Osteocyte (in vitro differentiated cells): ENCODE data around the gene TMEM182. TPM values are rescaled to one million over a fixed set of nuclear protein-coding genes. Genes with fewer than 3 reads are reported as not detected.

ENCODE experiments used
- DNase-seq: peaks from one replicate; pipeline ENCODE4 v3.0.0; 2021; ENCODE audit warnings: mixed read lengths; ENCODE audit not compliant: unreplicated experiment; ENCODE audit errors: extremely low spot score
- H3K27ac Mint-ChIP-seq: one replicate; pipeline ENCODE4 v1.8.0; 2021; ENCODE audit warnings: mild to moderate bottlenecking, mixed read lengths; ENCODE audit not compliant: unreplicated experiment
- H3K27me3 Mint-ChIP-seq: one replicate; pipeline ENCODE4 v1.8.0; 2021; ENCODE audit warnings: mixed read lengths; ENCODE audit not compliant: unreplicated experiment
- H3K36me3 Mint-ChIP-seq: one replicate; pipeline ENCODE4 v1.8.0; 2021; ENCODE audit warnings: mixed read lengths; ENCODE audit not compliant: unreplicated experiment
- H3K4me1 Mint-ChIP-seq: one replicate; pipeline ENCODE4 v1.8.0; 2021; ENCODE audit warnings: mixed read lengths; ENCODE audit not compliant: unreplicated experiment
- H3K4me3 Mint-ChIP-seq: one replicate; pipeline ENCODE4 v1.8.0; 2021; ENCODE audit warnings: mild to moderate bottlenecking, moderate library complexity, mixed read lengths; ENCODE audit not compliant: unreplicated experiment
- H3K9me3 Mint-ChIP-seq: one replicate; pipeline ENCODE4 v1.8.0; 2021; ENCODE audit warnings: mixed read lengths; ENCODE audit not compliant: unreplicated experiment
- CTCF ChIP-seq: fragments of 200-600 bp; sonication (generic); IDR thresholded peaks from 2 replicates; pipeline ENCODE4 v1.5.0; 2021; ENCODE audit warnings: antibody characterized with exemption, mild to moderate bottlenecking, moderate library complexity
- total RNA-seq: library from RNA; stranded (reverse); gene quantifications from 2 replicates; pipeline ENCODE4 v1.2.1, GENCODE V29; 2021

TMEM182 gene
- total RNA-seq, 1 donor from 2014 or later, result 2.7 TPM

GRCh38 chr2:102764083-102764482 lies 2.3 kb downstream of the TMEM182 start:
- no peak for TF ChIP-seq CTCF
- Mint-ChIP-seq H3K9me3 (no peaks in the 10 kb centered on the region), H3K4me3 (no peak overlapping the region), H3K27me3 (no peaks in the 10 kb centered on the region), H3K36me3 (peaks cover 2% of the 10 kb centered on the region), H3K27ac (no peak overlapping the region), H3K4me1 (no peaks in the 10 kb centered on the region)
- no peak for DNase-seq

- no peak for TF ChIP-seq CTCF
Observed at GRCh38 chr2:102765061-102765460, 3.2 kb downstream of the TMEM182 start.

GRCh38 chr2:102768253-102768652 lies 6.4 kb downstream of the TMEM182 start:
- peaks cover 4% of the 10 kb centered on the region for H3K4me1 Mint-ChIP-seq
- TF ChIP-seq CTCF, result no peak
- no peaks in the 10 kb centered on the region for H3K9me3 Mint-ChIP-seq
- no peaks in the 10 kb centered on the region for H3K27me3 Mint-ChIP-seq
- no peak for DNase-seq
- peaks cover 2% of the 10 kb centered on the region for H3K36me3 Mint-ChIP-seq
- no peak overlapping the region for H3K4me3 Mint-ChIP-seq
- no peak overlapping the region for H3K27ac Mint-ChIP-seq

More at GRCh38 chr2:102765061-102765460, 3.2 kb downstream of the TMEM182 start:
- H3K4me1 Mint-ChIP-seq, result no peaks in the 10 kb centered on the region
- H3K27ac Mint-ChIP-seq, result no peak overlapping the region
- H3K27me3 Mint-ChIP-seq, result no peaks in the 10 kb centered on the region
- no peaks in the 10 kb centered on the region for H3K9me3 Mint-ChIP-seq
- H3K36me3 Mint-ChIP-seq, result peaks cover 2% of the 10 kb centered on the region
- H3K4me3 Mint-ChIP-seq, result no peak overlapping the region
- DNase-seq, result no peak

- Mint-ChIP-seq H3K9me3 (no peaks in the 10 kb centered on the region), H3K36me3 (peaks cover 2% of the 10 kb centered on the region), H3K4me3 (no peak overlapping the region), H3K27me3 (no peaks in the 10 kb centered on the region), H3K27ac (no peak overlapping the region), H3K4me1 (peaks cover 4% of the 10 kb centered on the region)
- TF ChIP-seq CTCF, result no peak
- no peak for DNase-seq
Observed at GRCh38 chr2:102768892-102769291, 7.1 kb downstream of the TMEM182 start.

GRCh38 chr2:102770506-102770905 lies 8.7 kb downstream of the TMEM182 start:
- H3K27ac Mint-ChIP-seq, result no peak overlapping the region
- H3K9me3 Mint-ChIP-seq, result no peaks in the 10 kb centered on the region
- no peak for TF ChIP-seq CTCF
- no peak for DNase-seq
- H3K36me3 Mint-ChIP-seq, result no peaks in the 10 kb centered on the region
- no peak overlapping the region for H3K4me3 Mint-ChIP-seq
- no peaks in the 10 kb centered on the region for H3K27me3 Mint-ChIP-seq
- H3K4me1 Mint-ChIP-seq, result peaks cover 4% of the 10 kb centered on the region
